Lower leg skin (tissue), 4 donors: ENCODE measurements around the gene PLPPR1. TPM values are rescaled to one million over a fixed set of nuclear protein-coding genes. Genes with fewer than 3 reads are reported as not detected.

Experiments used
- DNase-seq, 2 donors: peaks; one replicate each; pipeline ENCODE4 v3.0.0-alpha.2; 2019; ENCODE audit warnings: low spot score in 2 of 2
- H3K4me3 ChIP-seq: fragments of 200-600 bp; sonication (generic); 2 replicates; pipeline ENCODE4 v1.5.1; 2017; ENCODE audit warnings: mild to moderate bottlenecking, low read depth; ENCODE audit not compliant: poor library complexity, severe bottlenecking
- CTCF ChIP-seq, 3 donors: fragments of 450-650 bp; IDR thresholded peaks; one replicate each; pipeline ENCODE4 v1.5.1; 2016; ENCODE audit warnings: antibody characterized with exemption in 3 of 3, mild to moderate bottlenecking in 3 of 3, moderate library complexity in 2 of 3
- POLR2A ChIP-seq, 2 donors: fragments of 450-650 bp; IDR thresholded peaks; one replicate each; pipeline ENCODE4 v1.6.1; 2016 to 2017; ENCODE audit warnings: antibody characterized with exemption in 2 of 2, mild to moderate bottlenecking in 1 of 2, moderate library complexity in 1 of 2
- WGBS, 2 donors: methylation state at CpG; one replicate each; pipeline ENCODE4 v1.1.5; 2018; 5-methylcytosine and 5-hydroxymethylcytosine counted together
- intact Hi-C: fragments of 100-400 bp; cut with DNase I; formaldehyde crosslinking; loops from one replicate; pipeline ENCODE4 v1.15.0; 2023; ENCODE audit warnings: low total_unique reads
- total RNA-seq, 4 donors: library from RNA; depleted of rRNA; stranded (reverse); fragments of >200 nt; gene quantifications; one replicate each; pipeline ENCODE4 v1.1.0, GENCODE V29; 2016

The PLPPR1 gene
- 1 to 10 TPM in 1 of 4 donors, under 1 TPM in 2, not detected in 1; 0.19 to 2.2 (median 0.39) TPM for total RNA-seq

DNA sequence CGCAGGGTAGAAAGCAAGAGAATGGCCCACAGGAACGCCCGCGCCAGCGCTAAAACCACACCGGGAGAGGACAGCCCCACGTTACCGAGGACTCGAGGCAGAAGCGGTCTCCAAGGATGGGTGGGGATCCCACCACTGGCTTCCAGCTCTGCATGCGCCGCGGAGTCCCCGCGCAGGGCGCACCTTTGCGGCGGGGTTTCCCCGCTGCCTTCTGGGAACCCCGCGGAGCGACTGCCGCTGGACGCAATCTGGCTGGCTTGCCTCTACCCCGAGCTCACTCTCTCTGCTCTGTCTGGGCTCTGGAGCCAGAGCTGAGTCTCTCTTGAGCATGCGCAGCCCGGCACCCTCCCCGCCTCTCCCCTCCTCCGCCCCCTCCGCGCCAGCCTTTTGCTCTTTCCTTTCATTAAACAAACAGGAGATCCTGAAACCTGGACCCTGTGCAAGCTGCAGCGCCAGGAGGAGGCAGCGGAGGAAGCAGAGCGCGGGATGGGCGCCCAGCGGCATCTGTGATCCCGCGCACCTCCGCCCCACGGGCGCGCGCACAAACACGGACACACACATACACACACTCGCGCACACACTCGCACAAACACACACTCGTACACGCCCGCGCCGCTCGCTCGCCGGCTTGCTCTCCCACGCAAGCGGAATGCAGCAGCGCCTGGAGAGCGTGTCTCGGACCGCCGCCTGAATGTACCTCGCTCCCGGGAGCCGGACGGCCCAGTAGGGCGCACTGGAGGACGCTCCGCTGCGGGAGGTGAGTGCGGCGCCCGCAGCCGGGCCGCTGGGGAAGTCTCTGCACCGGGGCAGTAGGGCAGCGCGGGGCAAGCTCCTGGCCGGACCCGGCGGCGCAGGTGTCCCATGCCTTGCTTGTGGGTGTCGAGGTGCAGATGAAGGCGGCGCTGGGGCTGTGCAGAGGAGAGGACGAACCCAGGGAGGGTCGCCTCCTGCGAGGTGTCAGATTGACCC lies at the start of gene PLPPR1:
Gene PLPPR1 (plus strand): TSS at position 382 of the 969 bp plus-strand sequence.
- no peak for DNase-seq
- peak within 1 kb of the TSS; percentile 8 for H3K4me3 ChIP-seq
- WGBS, 2 donors: 1 to 2% methylated on average over 36 to 53 of the region's 89 CpGs
- TF ChIP-seq POLR2A (IDR thresholded peaks at IDR 0.05): no peak
- no peak for TF ChIP-seq CTCF (IDR thresholded peaks at IDR 0.05)
- intact Hi-C loops: no loop called here

DNA sequence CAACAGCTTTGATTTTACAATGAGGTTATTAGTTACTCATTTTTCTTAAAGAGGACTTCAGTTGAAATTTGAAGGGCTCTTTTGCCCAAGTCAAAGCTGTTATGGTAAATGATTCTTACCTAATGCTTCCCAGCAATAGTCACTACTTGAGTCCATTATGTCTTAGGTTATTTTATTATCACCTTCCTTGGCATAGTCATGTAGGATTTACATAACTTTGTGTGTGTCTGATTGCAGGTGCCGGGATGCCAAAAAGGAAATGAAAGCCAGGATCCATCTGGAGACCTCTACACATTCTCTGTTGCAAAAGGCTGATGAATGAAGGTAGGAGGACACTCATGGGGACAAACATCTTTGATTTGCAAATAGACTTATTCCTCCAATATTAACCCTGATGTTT lies 38.8 kb upstream of the PLPPR1 start:
- 0 to 40% methylated on average over 1 of the region's 1 CpG for WGBS, 2 donors
- TF ChIP-seq POLR2A (IDR thresholded peaks at IDR 0.05) (no peak), CTCF (IDR thresholded peaks at IDR 0.05) (no peak)
- H3K4me3 ChIP-seq: no peak overlapping the region
- no peak for DNase-seq
- intact Hi-C loops: no loop called here

DNA sequence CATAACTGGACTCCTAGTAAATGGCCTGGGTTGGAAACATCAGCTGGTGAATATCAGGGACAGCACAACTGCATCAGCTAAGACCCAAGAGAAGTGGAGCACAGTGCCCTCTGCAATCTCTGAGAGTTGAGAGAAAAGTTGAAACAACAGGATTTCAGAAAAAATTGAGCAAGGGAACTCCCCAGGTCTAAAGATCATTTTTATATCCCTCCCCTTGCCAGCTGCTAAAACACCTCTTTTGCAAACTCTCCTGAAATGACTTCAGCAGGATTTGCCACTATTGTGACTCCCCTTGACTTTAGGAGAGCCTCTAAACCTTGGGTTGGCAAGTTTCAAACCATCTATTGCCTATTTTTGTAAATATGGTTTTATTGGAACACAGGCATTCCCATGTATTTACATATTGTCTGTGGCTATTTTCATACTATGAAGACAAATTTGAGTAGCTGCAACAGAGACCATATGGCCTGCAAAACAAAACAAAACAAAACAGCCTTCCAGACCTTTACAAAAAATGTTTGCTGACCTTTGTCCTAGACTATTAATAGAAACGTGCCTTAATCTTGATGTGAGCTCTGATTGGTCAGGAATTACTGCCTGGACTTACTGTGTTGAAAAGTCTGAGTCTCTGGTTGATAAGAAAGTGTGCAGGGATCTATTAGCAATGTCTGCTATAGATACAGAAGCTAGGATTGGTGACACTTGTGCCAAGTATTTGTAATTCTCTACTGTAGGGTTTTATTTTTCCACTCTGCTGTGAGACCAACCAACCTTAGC lies 37.7 kb upstream of the PLPPR1 start:
- 11 to 16% methylated on average over 1 of the region's 1 CpG for WGBS, 2 donors
- no peak for TF ChIP-seq CTCF (IDR thresholded peaks at IDR 0.05)
- TF ChIP-seq POLR2A (IDR thresholded peaks at IDR 0.05): no peak

GRCh38 chr9:100992632-100993031 lies 35.9 kb upstream of the PLPPR1 start:
- TF ChIP-seq CTCF (IDR thresholded peaks at IDR 0.05): no peak
- TF ChIP-seq POLR2A (IDR thresholded peaks at IDR 0.05): no peak
- no peak overlapping the region for H3K4me3 ChIP-seq
- intact Hi-C loops: no loop called here
- DNase-seq: no peak
- WGBS, 2 donors: 94 to 100% methylated on average over 1 of the region's 1 CpG

More for the DNA sequence above, 37.7 kb upstream of the PLPPR1 start:
- H3K4me3 ChIP-seq: no peak overlapping the region
- intact Hi-C loops: no loop called here
- no peak for DNase-seq

GRCh38 chr9:100999906-101000544 lies 28.5 kb upstream of the PLPPR1 start:
- TF ChIP-seq CTCF (IDR thresholded peaks at IDR 0.05): no peak
- no peak for DNase-seq
- H3K4me3 ChIP-seq: no peak overlapping the region
- intact Hi-C loops: no loop called here
- 58 to 64% methylated on average over 5 of the region's 5 CpGs for WGBS, 2 donors
